Ovary (tissue), 9 donors: ENCODE data around the gene TSKU. TPM values are rescaled to one million over a fixed set of nuclear protein-coding genes. Genes with fewer than 3 reads are reported as not detected.

Experiments used
- DNase-seq, 5 donors: peaks; one replicate each; pipeline ENCODE4 v3.0.0-alpha.2; 2019 to 2020
- H3K27ac ChIP-seq, 2 donors: fragments of 200-600 bp; one replicate each; pipeline versions ENCODE4 v1.5.1 to v1.8.0; 2019 to 2022
- H3K27me3 ChIP-seq: fragments of 200-600 bp; one replicate; pipeline ENCODE4 v1.8.0; 2022
- H3K36me3 ChIP-seq: fragments of 200-600 bp; sonication (generic); one replicate; pipeline ENCODE4 v1.5.1; 2019
- H3K4me1 ChIP-seq: one replicate; pipeline ENCODE4 v1.8.1; 2013; ENCODE audit warnings: mild to moderate bottlenecking, moderate library complexity; ENCODE audit not compliant: insufficient read depth
- H3K4me3 ChIP-seq: fragments of 200-600 bp; sonication (generic); one replicate; pipeline ENCODE4 v1.5.1; 2017
- H3K9me3 ChIP-seq, 2 donors: fragments of 200-600 bp in 1 of 2; sonication (generic) in 1 of 2; one replicate each; pipeline versions ENCODE4 v1.5.1 to v1.8.1; 2013 to 2019; ENCODE audit warnings: mild to moderate bottlenecking in 1 of 2, moderate library complexity in 1 of 2
- CTCF ChIP-seq, 3 donors: fragments of 450-650 bp in 2 of 3; fragments of 200-600 bp in 1 of 3; IDR thresholded peaks; one replicate each; pipeline versions ENCODE4 v1.5.1 to v1.8.0; 2016 to 2022; ENCODE audit warnings: antibody characterized with exemption in 3 of 3, mild to moderate bottlenecking in 1 of 3
- EP300 ChIP-seq: sonication (generic); formaldehyde crosslinking; IDR thresholded peaks from one replicate; pipeline ENCODE4 v1.6.1; 2017; ENCODE audit warnings: antibody characterized with exemption
- POLR2A ChIP-seq: fragments of 450-650 bp; IDR thresholded peaks from one replicate; pipeline ENCODE4 v1.6.1; 2017; ENCODE audit warnings: antibody characterized with exemption, mild to moderate bottlenecking, moderate library complexity
- WGBS, 3 donors: extraction: QIAGEN DNeasy Blood & Tissue Kit in 1 of 3; methylation state at CpG; one replicate each; pipeline versions ENCODE4 v1.1.5 to v1.1.7; 2013 to 2017; 5-methylcytosine and 5-hydroxymethylcytosine counted together
- intact Hi-C, 4 donors: fragments of 100-400 bp; cut with DNase I; formaldehyde crosslinking; loops; one replicate each; pipeline versions ENCODE4 v1.11.0 to v1.15.1; 2022 to 2023
- polyA plus RNA-seq, 2 donors: library from polyadenylated mRNA; stranded (reverse); fragments of 200-250 nt in 1 of 2; fragments of 350-450 nt in 1 of 2; fragmentation: Illumina TruSeq in 1 of 2; extraction: RNeasy Lipid Tissue Mini Kit (QIAGEN cat#74804) in 1 of 2; gene quantifications; one replicate each; pipeline ENCODE4 v1.2.3, GENCODE V29; 2013 to 2014
- total RNA-seq, 7 donors: library from RNA; depleted of rRNA in 2 of 7; stranded (reverse); fragments of >200 nt in 2 of 7; fragmentation: NEBNext Ultra II Directional in 3 of 7; extraction: Animal tissue kit (Norgen Biotek cat#: 25700) in 3 of 7; gene quantifications; one replicate each; pipeline versions ENCODE4 v1.1.0 to v1.2.4, GENCODE V29; 2016 to 2023
- donor health status: DM: no; HTN: no; CAD: no; lungs with moderate emphysema.
- donor health status: DM: no; HTN: no; CAD: no.
- donor health status: Bipolar disorder and iron deficiency.
- donor health status: DM: yes; HTN: yes; CAD: no.
- donor health status: DM: no; HTN: no; CAD: no.
- donor health status: DM: yes; HTN: yes; CAD: no.

Gene TSKU
- total and polyA plus RNA-seq, 9 donors, result 19.2 to 114 (median 65.1) TPM

GRCh38 chr11:76777305-76777704, 5.9 kb upstream of the TSKU start:
- intact Hi-C loops, result no loop called here
- Histone ChIP-seq H3K36me3 (no peaks in the 10 kb centered on the region), H3K4me3 (no peak overlapping the region), H3K27me3 (no peaks in the 10 kb centered on the region), H3K27ac (no peak overlapping the region), H3K9me3 (no peaks in the 10 kb centered on the region), H3K4me1 (peaks cover 14% of the 10 kb centered on the region)
- no peak for DNase-seq
- TF ChIP-seq CTCF (IDR thresholded peaks at IDR 0.05) (no peak), EP300 (no peak), POLR2A (no peak)

GRCh38 chr11:76777876-76778275, 5.3 kb upstream of the TSKU start:
- H3K4me1 ChIP-seq, result peaks cover 13% of the 10 kb centered on the region
- H3K9me3 ChIP-seq, result no peaks in the 10 kb centered on the region
- H3K27me3 ChIP-seq, result no peaks in the 10 kb centered on the region
- no peak overlapping the region for H3K4me3 ChIP-seq
- no peaks in the 10 kb centered on the region for H3K36me3 ChIP-seq
- no peak for DNase-seq
- no peak overlapping the region for H3K27ac ChIP-seq
- WGBS, 3 donors, result 47 to 57% (median 48%) methylated on average over 2 of the region's 2 CpGs
- TF ChIP-seq EP300, result no peak
- no peak for TF ChIP-seq POLR2A
- TF ChIP-seq CTCF (IDR thresholded peaks at IDR 0.05), result no peak
- intact Hi-C loops, result no loop called here

- TF ChIP-seq POLR2A (no peak), EP300 (no peak), CTCF (IDR thresholded peaks at IDR 0.05) (no peak)
- no peak overlapping the region for H3K4me3 ChIP-seq
- no peak for DNase-seq
- H3K36me3 ChIP-seq, result no peaks in the 10 kb centered on the region
- no peaks in the 10 kb centered on the region for H3K27me3 ChIP-seq
- no peak overlapping the region for H3K27ac ChIP-seq
- WGBS, 3 donors, result 51 to 82% (median 57%) methylated on average over 3 of the region's 3 CpGs
- peaks cover 4% of the 10 kb centered on the region for H3K4me1 ChIP-seq
- intact Hi-C loops, result no loop called here
- no peaks in the 10 kb centered on the region for H3K9me3 ChIP-seq
Observed at GRCh38 chr11:76778874-76779273, 4.3 kb upstream of the TSKU start.

- no peak for TF ChIP-seq POLR2A
- TF ChIP-seq CTCF (IDR thresholded peaks at IDR 0.05), result no peak
- no peak for TF ChIP-seq EP300
- H3K27me3 ChIP-seq, result no peaks in the 10 kb centered on the region
- no peak overlapping the region for H3K27ac ChIP-seq
- no peaks in the 10 kb centered on the region for H3K9me3 ChIP-seq
- 28 to 42% (median 35%) methylated on average over 8 of the region's 8 CpGs for WGBS, 3 donors
- no peak overlapping the region for H3K4me3 ChIP-seq
- H3K4me1 ChIP-seq, result peaks cover 6% of the 10 kb centered on the region
- no peak for DNase-seq
- intact Hi-C loops, result loop anchor here in 1 of 4 donors (5.0 kb wide), 1 partner anchor 44 kb away; no protein-coding TSS in a partner anchor
- no peaks in the 10 kb centered on the region for H3K36me3 ChIP-seq
Observed at GRCh38 chr11:76781046-76781801, 1.9 kb upstream of the TSKU start.
